ENCODE results near the gene FAM180B.
"Not testable (repeated sequence)": the region's sequence is repeated elsewhere in the genome, so short reads cannot be mapped to it uniquely, and the experiment has no call there.

FAM180B gene

GRCh38 chr11:47541070-47541469 is 45.4 kb upstream of the FAM180B start:
- 0 out of 2 replicates have a peak, but pooled peaks cover under 1% of the 10 kb centered on the region for H3K36me3 ChIP-seq (ENCODE audit: insufficient read depth)
- H3K27me3 ChIP-seq (ENCODE audit: insufficient read depth, low read depth) = no peaks in the 10 kb centered on the region
- H2AFZ ChIP-seq (ENCODE audit: low read depth) = no peak overlapping the region
- no peak overlapping the region for H3K27ac ChIP-seq
- no peak overlapping the region for H3K9ac ChIP-seq
- H3K4me1 ChIP-seq (ENCODE audit: low read depth, poor library complexity, severe bottlenecking) = peaks cover 35% of the 10 kb centered on the region
- peaks cover 54% of the 10 kb centered on the region for H4K20me1 ChIP-seq (ENCODE audit: insufficient read depth)
- peaks cover 97% of the 10 kb centered on the region for H3K79me2 ChIP-seq (ENCODE audit: insufficient read depth, low read depth)
- no peak overlapping the region for H3K4me3 ChIP-seq (IDR thresholded peaks at IDR 0.05; ENCODE audit: insufficient read depth, low read depth, low read length)
- no peak for TF ChIP-seq CTCF (conservative IDR thresholded peaks at IDR 0.05; ENCODE audit: low read depth, low read length)
- no peak overlapping the region for H3K4me2 ChIP-seq

GRCh38 chr11:47545298-47545697 is 41.2 kb upstream of the FAM180B start:
- no peaks in the 10 kb centered on the region for H3K27me3 ChIP-seq (ENCODE audit: insufficient read depth, low read depth)
- peaks cover 49% of the 10 kb centered on the region for H4K20me1 ChIP-seq (ENCODE audit: insufficient read depth)
- no peak overlapping the region for H2AFZ ChIP-seq (ENCODE audit: low read depth)
- H3K4me3 ChIP-seq (IDR thresholded peaks at IDR 0.05; ENCODE audit: insufficient read depth, low read depth, low read length) = no peak overlapping the region
- no peak overlapping the region for H3K9ac ChIP-seq
- peaks cover 46% of the 10 kb centered on the region for H3K4me1 ChIP-seq (ENCODE audit: low read depth, poor library complexity, severe bottlenecking)
- H3K36me3 ChIP-seq (ENCODE audit: insufficient read depth) = no peaks in the 10 kb centered on the region
- no peak for TF ChIP-seq CTCF (conservative IDR thresholded peaks at IDR 0.05; ENCODE audit: low read depth, low read length)
- no peak overlapping the region for H3K4me2 ChIP-seq
- H3K79me2 ChIP-seq (ENCODE audit: insufficient read depth, low read depth) = peaks cover 97% of the 10 kb centered on the region
- no peak overlapping the region for H3K27ac ChIP-seq

GRCh38 chr11:47546274-47546673 is 40.2 kb upstream of the FAM180B start:
- H2AFZ ChIP-seq (ENCODE audit: low read depth); H3K27ac ChIP-seq; H3K36me3 ChIP-seq (ENCODE audit: insufficient read depth); H3K4me2 ChIP-seq; H3K4me3 ChIP-seq (IDR thresholded peaks at IDR 0.05; ENCODE audit: insufficient read depth, low read depth, low read length); H3K27me3 ChIP-seq (ENCODE audit: insufficient read depth, low read depth); H3K9ac ChIP-seq: not testable (repeated sequence)
- H4K20me1 ChIP-seq (ENCODE audit: insufficient read depth) = peaks cover 40% of the 10 kb centered on the region
- H3K4me1 ChIP-seq (ENCODE audit: low read depth, poor library complexity, severe bottlenecking) = peaks cover 53% of the 10 kb centered on the region
- H3K79me2 ChIP-seq (ENCODE audit: insufficient read depth, low read depth) = peaks cover 97% of the 10 kb centered on the region

GRCh38 chr11:47550288-47551047 is 36.0 kb upstream of the FAM180B start:
- Histone ChIP-seq H3K79me2 (ENCODE audit: insufficient read depth, low read depth) (peaks cover 70% of the 10 kb centered on the region), H3K36me3 (ENCODE audit: insufficient read depth) (no peaks in the 10 kb centered on the region), H3K27ac (peak overlapping the region; percentile 93; the same call in 1 of the 2 replicates), H4K20me1 (ENCODE audit: insufficient read depth) (peaks cover 22% of the 10 kb centered on the region), H3K4me2 (peak overlapping the region; percentile 82), H3K4me3 (IDR thresholded peaks at IDR 0.05; ENCODE audit: insufficient read depth, low read depth, low read length) (no peak overlapping the region), H3K27me3 (ENCODE audit: insufficient read depth, low read depth) (no peaks in the 10 kb centered on the region), H3K4me1 (ENCODE audit: low read depth, poor library complexity, severe bottlenecking) (peaks cover 43% of the 10 kb centered on the region), H2AFZ (ENCODE audit: low read depth) (no peak overlapping the region), H3K9ac (no peak overlapping the region)
- TF ChIP-seq CTCF (conservative IDR thresholded peaks at IDR 0.05; ENCODE audit: low read depth, low read length) = no peak

GRCh38 chr11:47551086-47551485 is 35.4 kb upstream of the FAM180B start:
- Histone ChIP-seq H3K27me3 (ENCODE audit: insufficient read depth, low read depth) (no peaks in the 10 kb centered on the region), H3K4me2 (peak overlapping the region; percentile 82), H3K36me3 (ENCODE audit: insufficient read depth) (no peaks in the 10 kb centered on the region), H4K20me1 (ENCODE audit: insufficient read depth) (peaks cover 22% of the 10 kb centered on the region), H3K9ac (peak overlapping the region; percentile 93; the same call in 1 of the 2 replicates), H3K4me1 (ENCODE audit: low read depth, poor library complexity, severe bottlenecking) (peaks cover 43% of the 10 kb centered on the region), H3K4me3 (IDR thresholded peaks at IDR 0.05; ENCODE audit: insufficient read depth, low read depth, low read length) (no peak overlapping the region), H3K79me2 (ENCODE audit: insufficient read depth, low read depth) (peaks cover 66% of the 10 kb centered on the region), H3K27ac (peak overlapping the region; percentile 93; the same call in 1 of the 2 replicates), H2AFZ (ENCODE audit: low read depth) (no peak overlapping the region)
- peak; percentile 55 for TF ChIP-seq CTCF (conservative IDR thresholded peaks at IDR 0.05; ENCODE audit: low read depth, low read length)

Data from KMS-11 (cell line).